ENCODE measurements around the gene MAX. TPM values are rescaled to one million over a fixed set of nuclear protein-coding genes. Genes with fewer than 3 reads are reported as not detected.

The MAX gene
- total and polyA plus RNA-seq, 2 of the 13 experiments (the other 11 are each of a cell fraction or from before 2014, with no cell fraction given), result 28.5 to 29.3 TPM

GRCh38 chr14:65110525-65110924, 8.2 kb upstream of the MAX start:
- Histone ChIP-seq H3K4me1 (ENCODE audit: insufficient read depth, low read length) (peaks cover 5% of the 10 kb centered on the region; the same call in 1 of the 2 replicates), H3K36me3 (replicated peaks in 1 of 2; ENCODE audit: control insufficient read depth in 1 of 2, insufficient read depth in 2 of 2, low read length in 2 of 2) (no peaks in the 10 kb centered on the region), H3K9ac (ENCODE audit: insufficient read depth, low read depth, low read length) (no peak overlapping the region), H3K4me3 (replicated peaks in 1 of 3; ENCODE audit: insufficient read depth in 1 of 3, low read depth in 2 of 3, low read length in 3 of 3) (no peak overlapping the region), H3K27me3 (ENCODE audit: control insufficient read depth in 1 of 2, insufficient read depth in 2 of 2, low read length in 2 of 2) (no peaks in the 10 kb centered on the region; a peak in 1 of 5 replicates), H3K27ac (ENCODE audit: extremely low read length, insufficient read depth, low read length) (no peak overlapping the region), H3K4me2 (ENCODE audit: low read depth, low read length) (peak overlapping the region; percentile 45; the same call in 1 of the 2 replicates), H3K9me3 (ENCODE audit: low read length) (no peaks in the 10 kb centered on the region), H4K20me1 (ENCODE audit: insufficient read depth, low read length) (no peaks in the 10 kb centered on the region), H3K79me2 (ENCODE audit: insufficient read depth, low read length) (no peaks in the 10 kb centered on the region), H2AFZ (ENCODE audit: low read length) (no peak overlapping the region)
- POLR2A ChIA-PET, result interaction anchor here (1.0 kb wide), 1 partner anchor 8 kb away, joined by 3 read pairs; the partner anchor contains the start of gene MAX
- TF ChIP-seq CTCF (CRISPR knock-in tag; IDR thresholded peaks at IDR 0.05) (peak; percentile 43), NR2C2 (CRISPR knock-in tag; IDR thresholded peaks at IDR 0.05; ENCODE audit: borderline replicate concordance) (no peak), ZNF407 (CRISPR knock-in tag; IDR thresholded peaks at IDR 0.05; ENCODE audit: not compliant biosample characterization) (no peak), POGZ (CRISPR knock-in tag; IDR thresholded peaks at IDR 0.05) (no peak), SRSF1 (optimal IDR thresholded peaks at IDR 0.05; ENCODE audit: low read depth, low read length) (no peak), ZNF253 (CRISPR knock-in tag; IDR thresholded peaks at IDR 0.05; ENCODE audit: borderline replicate concordance) (no peak)
- DNase-seq (ENCODE audit: low spot score) (no peak), ATAC-seq (peak; percentile 67), FAIRE-seq (no peak)
- 4% methylated on average over 5 of the region's 5 CpGs for WGBS (ENCODE audit: low lambda C conversion rate)
- intact Hi-C loops (cut with micrococcal nuclease; ENCODE audit: unreplicated experiment), result no loop called here
- CTCF ChIA-PET (ENCODE audit: low intra/inter-chr PET ratio, low total read pairs), result no interaction called here
- no TSS peak for BruUV-seq (replicated peaks)
- in situ Hi-C loops (cut with HindIII; ENCODE audit: extremely low pct_ligation_motif_present, low pct_unique_long_range_greater_than_20kb), result no loop called here

Measured in HepG2 (cell line).